NB4 (cell line): Measurements from ENCODE around the gene PTGS1.

Source experiments
- DNase-seq: peaks from one replicate; pipeline ENCODE4 v3.0.0; 2010; ENCODE audit warnings: low read depth
- H3K4me3 ChIP-seq: one replicate; pipeline ENCODE4 v1.5.1; 2011; ENCODE audit warnings: mild to moderate bottlenecking, low read depth, low read length, moderate library complexity
- MYC ChIP-seq: IDR thresholded peaks from 2 replicates; pipeline ENCODE4 v1.6.1; 2011; ENCODE audit warnings: low read depth, low read length
- POLR2A ChIP-seq: IDR thresholded peaks from 2 replicates; pipeline ENCODE4 v1.6.1; 2011; ENCODE audit warnings: mild to moderate bottlenecking; ENCODE audit not compliant: insufficient read length; ENCODE audit errors: extremely low read depth
- TF ChIP-seq, protein P1 (sequence below): IDR thresholded peaks from one replicate; pipeline ENCODE4 v1.5.1; 2012; ENCODE audit warnings: low read depth, low read length
- TF ChIP-seq, protein P2 (sequence below): IDR thresholded peaks from 2 replicates; pipeline ENCODE4 v1.6.1; 2011; ENCODE audit warnings: low read depth, low read length

PTGS1 gene

DNA sequence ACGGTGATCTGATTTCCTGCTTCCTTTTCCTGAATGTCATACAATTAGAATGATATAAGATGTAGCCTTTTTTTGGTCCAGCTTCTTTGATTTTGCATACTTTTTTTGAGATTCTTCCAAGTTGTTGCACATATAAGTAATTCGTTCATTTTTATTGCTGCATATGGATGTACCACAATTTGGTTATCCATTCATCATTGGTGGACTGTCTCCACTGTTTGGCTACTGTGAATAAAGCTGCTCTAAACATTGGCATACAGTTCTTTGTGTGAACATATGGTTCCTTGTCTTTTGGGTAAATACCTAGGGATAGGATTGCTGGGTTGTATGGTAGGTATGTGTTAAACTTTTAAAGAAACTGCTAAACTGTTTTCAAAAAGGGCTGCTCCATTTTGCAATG is 54.3 kb downstream of the PTGS1 start:
- TF ChIP-seq POLR2A (no peak), MYC (no peak)
- TF ChIP-seq, protein P1, sequence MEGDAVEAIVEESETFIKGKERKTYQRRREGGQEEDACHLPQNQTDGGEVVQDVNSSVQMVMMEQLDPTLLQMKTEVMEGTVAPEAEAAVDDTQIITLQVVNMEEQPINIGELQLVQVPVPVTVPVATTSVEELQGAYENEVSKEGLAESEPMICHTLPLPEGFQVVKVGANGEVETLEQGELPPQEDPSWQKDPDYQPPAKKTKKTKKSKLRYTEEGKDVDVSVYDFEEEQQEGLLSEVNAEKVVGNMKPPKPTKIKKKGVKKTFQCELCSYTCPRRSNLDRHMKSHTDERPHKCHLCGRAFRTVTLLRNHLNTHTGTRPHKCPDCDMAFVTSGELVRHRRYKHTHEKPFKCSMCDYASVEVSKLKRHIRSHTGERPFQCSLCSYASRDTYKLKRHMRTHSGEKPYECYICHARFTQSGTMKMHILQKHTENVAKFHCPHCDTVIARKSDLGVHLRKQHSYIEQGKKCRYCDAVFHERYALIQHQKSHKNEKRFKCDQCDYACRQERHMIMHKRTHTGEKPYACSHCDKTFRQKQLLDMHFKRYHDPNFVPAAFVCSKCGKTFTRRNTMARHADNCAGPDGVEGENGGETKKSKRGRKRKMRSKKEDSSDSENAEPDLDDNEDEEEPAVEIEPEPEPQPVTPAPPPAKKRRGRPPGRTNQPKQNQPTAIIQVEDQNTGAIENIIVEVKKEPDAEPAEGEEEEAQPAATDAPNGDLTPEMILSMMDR = no peak
- TF ChIP-seq, protein P2, sequence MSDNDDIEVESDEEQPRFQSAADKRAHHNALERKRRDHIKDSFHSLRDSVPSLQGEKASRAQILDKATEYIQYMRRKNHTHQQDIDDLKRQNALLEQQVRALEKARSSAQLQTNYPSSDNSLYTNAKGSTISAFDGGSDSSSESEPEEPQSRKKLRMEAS = no peak
- H3K4me3 ChIP-seq = no peak overlapping the region
- DNase-seq = no peak

- no peak for DNase-seq
- TF ChIP-seq POLR2A = no peak
- TF ChIP-seq MYC = no peak
- TF ChIP-seq, protein P1 = no peak
- TF ChIP-seq, protein P2 = no peak
- H3K4me3 ChIP-seq = no peak overlapping the region
These were observed 55.9 kb downstream of the PTGS1 start for GRCh38 chr9:122426723-122427122.

DNA sequence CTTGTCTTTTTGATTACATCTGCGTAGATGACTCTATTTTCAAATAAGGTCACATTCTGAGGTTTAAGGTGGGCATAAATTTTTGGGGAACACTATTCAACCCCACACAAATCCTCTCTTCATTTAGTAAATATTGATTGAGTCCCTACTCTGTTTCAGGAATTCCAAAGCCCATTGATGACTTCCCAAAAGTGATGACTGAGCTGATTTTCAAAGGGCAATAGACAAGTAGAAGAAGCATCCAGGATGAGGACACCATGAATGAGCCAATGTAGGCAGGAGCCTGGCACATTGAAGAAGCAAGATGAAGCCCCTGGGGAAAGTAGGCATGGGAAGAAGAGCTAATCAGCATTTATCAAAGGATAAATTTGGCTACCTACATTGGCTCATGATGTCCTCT is 71.7 kb downstream of the PTGS1 start:
- TF ChIP-seq, protein P1 = no peak
- TF ChIP-seq, protein P2 = no peak
- no peak for TF ChIP-seq MYC
- TF ChIP-seq POLR2A = no peak

DNA sequence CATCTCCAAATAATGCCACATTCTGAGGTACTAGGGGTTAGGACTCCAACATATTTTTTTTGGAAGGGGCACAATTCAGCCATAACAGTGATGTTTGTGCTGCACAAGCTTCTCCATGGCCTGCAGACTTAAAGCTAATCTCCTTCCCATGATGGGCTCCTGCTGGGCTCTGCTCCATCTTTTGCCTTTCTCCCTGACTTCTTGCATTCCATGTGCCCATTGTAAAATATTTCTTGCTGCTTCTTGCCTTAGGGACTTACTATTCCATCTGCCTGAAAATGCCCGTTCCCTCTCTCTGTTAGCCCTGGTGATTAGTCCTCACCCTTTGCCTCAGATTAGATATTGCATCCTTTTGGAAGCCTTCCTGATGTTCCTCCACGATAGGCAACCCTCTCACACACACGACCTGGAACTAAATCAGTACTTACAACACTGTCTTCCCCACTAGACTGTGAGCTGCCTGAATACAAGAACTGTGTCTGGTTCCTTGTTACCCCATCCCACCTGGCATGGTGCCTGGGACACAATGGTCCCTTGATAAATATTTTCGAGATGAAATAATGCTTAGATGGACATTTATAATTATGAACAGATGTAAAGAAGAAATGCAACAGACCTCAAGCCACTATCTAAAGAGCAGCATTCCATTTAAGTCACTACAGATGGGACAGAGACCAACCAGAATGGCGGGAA is 73.4 kb downstream of the PTGS1 start:
- H3K4me3 ChIP-seq = no peak overlapping the region
- TF ChIP-seq POLR2A = no peak
- DNase-seq = no peak

More for the DNA sequence above, 71.7 kb downstream of the PTGS1 start:
- no peak for DNase-seq
- no peak overlapping the region for H3K4me3 ChIP-seq
